Pulmonary artery endothelial cell (primary cell): ENCODE measurements around the gene SH2D3C. TPM values are rescaled to one million over a fixed set of nuclear protein-coding genes. Genes with fewer than 3 reads are reported as not detected.
A peak's percentile ranks its signal among the peaks of the same experiment; 100 is the strongest.
"Not testable (repeated sequence)": the region's sequence is repeated elsewhere in the genome, so short reads cannot be mapped to it uniquely, and the experiment has no call there.

ENCODE experiments used
- DNase-seq: peaks from one replicate; pipeline ENCODE4 v3.0.0-alpha.2; 2011; ENCODE audit warnings: low read depth, low spot score
- total RNA-seq: library from RNA; depleted of rRNA; stranded (reverse); fragments of >200 nt; gene quantifications from 2 replicates; pipeline ENCODE4 v1.2.3, GENCODE V29; 2014

The SH2D3C gene
- total RNA-seq, 1 donor from 2014 or later = 58.3 TPM

DNA sequence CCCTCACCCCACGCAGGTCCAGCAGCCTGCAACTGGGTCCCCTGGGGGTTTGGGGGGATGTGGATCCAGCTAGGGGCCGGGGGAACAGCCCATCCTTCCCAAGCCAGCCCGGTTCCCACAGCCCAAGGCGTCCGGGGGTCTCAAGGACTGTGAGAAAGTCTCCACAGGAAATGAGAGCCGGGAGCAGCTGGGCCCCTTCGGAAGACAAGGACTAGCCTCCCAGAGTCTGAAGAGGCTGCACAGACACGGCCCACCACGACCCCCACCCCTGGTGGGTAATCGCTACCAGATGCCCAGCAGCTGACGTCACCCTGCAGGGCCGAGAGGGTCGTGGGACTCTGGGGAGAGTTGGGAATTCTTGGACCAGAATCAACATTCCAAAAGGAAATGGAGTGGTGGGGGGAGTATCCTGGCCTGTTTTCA is 10.5 kb downstream of the SH2D3C start:
- DNase-seq = peak; percentile 67

DNA sequence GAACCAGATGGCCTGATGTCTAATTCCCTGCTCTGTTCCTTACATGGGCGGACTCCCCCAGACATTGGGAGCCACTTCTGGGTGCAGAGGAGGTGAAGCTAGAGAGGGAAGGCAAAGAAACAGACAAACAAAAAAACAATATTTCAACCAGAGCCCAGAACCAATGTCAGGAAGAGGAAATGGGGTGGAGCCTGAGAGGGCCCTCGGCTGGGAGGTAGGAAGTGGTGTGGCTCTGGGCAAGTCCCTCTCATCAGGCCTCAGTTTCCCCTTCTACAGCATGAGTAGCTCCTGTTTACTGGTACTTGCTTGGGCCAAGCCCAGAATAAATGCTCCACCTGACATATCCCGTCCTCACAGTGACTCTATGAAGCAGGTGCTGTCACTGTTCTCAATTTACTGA is 11.1 kb downstream of the SH2D3C start:
- DNase-seq = no peak

DNA sequence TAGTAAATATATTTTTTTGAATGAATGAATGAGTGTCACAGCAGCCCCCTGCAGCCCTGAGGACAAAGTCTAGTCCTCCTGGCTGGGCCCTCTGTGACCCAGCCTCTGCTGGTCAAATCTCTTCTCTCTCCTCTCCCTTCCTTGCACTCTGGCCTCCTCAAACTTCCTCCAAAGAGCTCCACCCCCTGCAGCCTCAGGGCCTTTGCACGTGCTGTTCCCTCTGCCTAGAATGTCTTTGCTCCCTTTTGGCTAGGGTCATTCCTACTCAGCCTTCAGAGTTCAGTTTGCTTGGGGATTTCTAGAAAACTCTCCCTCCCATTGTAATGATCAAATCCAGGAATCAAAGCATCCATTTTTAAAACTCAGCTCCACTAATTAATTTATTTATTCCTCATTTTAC is 13.0 kb downstream of the SH2D3C start:
- DNase-seq = no peak

DNA sequence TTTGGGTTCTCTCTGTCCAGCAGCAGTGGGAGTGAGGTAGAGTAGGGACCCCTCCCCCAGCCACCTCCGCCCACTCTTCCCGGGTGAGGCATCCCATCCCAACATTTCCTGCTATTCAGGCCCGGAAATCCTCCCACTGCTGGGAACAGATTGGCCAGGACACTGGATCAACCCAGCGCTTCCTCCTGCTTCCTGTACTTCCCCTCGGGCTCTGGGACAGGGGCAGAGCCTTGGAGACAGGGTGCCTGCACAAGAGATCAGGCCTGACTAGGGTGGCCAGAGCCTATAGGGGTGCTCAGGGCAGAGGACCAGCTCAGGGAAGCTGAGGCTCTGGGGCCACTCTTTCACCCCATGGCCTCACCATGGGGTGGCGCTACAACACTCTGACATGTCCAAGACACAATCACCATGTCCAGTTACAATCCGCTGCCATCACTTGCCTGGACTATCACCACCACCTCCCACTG is 14.5 kb downstream of the SH2D3C start:
- peak; percentile 70 for DNase-seq

DNA sequence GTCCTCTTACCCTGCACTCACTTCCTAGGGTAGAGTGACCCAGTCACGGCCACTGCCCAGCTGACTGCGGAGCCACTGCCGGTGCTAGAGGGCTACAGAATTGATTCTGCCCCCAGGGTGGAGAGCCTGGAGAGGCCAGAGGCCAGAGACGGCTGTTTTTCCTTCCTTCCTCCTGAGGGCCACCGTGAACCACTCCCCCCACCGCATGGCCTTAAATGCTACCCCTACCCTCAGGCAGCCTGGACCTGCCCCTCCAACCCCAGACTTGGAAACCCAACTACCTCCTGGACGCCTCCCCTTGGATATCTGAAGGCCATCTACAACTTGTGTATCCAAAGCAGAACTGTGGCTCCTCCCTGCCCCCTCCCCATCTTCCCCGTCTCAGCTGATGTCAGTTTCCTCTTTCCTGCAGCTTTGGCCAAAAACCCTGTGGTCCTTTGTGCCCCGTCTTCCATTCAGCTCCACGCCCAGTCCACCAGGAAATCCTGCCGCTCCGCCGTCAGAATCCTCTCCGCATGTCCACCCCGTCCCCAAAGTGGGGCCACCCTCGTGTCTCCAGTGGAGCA is 16.3 kb downstream of the SH2D3C start:
- DNase-seq = peak; percentile 52

DNA sequence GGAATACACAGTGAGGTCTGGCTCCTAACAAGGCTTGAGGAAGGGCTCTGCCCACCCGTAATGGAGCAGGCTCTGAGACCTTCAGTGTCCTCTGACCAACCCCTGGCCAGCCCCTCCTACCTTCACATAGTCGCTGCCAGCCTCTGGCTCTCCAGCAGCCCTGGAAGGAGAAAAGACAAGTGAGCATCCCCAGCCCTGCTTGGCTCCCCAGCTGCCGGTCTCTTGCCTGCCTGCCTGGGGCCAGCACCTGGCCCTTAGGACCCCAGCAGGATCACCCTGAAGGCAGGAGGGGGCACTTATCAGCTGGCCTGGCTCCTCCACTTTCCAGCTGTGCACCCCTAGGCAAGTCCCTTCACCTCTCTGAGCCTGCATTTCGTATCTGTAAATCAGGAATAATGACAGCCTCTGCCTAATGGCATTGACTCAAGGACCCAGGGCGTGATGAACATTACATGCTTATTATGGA is 16.9 kb downstream of the SH2D3C start:
- DNase-seq = no peak

DNA sequence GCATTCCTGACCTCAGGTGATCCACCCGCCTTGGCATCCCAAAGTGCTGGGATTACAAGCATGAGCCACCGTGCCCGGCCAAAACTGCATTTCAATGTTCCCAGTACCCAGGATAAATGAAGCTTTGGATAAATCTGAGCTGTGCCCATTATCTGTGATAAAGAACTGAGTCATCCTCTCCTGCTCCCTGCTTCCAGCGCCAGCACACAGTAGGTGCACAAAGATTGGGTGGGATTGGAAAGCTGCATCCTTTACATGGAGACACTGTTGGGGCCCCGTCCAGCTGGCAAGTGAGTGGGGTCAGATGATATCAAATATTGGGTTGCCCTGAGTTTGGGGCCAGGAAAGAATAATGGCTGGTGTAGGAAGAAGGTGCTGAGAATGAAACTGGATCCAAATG is 17.4 kb downstream of the SH2D3C start:
- DNase-seq = no peak

DNA sequence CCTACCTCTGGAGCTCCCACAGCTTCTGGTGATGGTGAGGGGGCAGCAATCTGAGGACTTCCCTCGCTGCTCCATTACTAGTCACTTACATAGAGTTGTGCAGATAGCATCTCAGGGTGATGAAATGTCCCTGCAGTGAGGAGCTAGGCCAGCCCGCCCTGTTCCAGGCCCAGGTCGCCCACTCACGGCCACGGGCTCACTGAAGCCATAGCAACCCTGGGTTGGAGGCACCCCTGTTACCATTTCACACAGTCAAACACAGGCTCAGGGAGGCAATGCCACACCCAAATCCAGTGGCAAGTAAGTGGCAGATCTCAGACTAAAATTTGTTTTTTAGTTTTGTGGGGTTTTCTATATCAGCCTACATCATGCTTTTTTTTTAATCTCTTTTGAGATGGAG is 19.6 kb downstream of the SH2D3C start:
- DNase-seq = no peak

DNA sequence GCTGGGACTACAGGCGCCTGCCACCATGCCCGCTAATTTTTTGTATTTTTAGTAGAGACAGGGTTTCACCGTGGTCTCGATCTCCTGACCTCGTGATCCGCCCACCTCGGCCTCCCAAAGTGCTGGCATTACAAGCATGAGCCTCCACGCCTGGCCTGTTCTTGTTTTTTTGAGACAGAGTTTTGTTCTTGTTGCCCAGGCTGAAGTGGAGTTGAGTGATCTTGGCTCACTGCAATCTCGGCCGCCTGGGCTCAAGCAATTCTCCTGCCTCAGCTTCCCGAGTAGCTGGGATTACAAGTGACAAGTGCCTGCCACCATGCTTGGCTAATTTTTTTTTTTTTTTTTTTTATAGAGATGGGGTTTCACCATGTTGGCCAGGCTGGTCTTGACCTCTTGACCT is 21.7 kb downstream of the SH2D3C start:
- not testable (repeated sequence) for DNase-seq

DNA sequence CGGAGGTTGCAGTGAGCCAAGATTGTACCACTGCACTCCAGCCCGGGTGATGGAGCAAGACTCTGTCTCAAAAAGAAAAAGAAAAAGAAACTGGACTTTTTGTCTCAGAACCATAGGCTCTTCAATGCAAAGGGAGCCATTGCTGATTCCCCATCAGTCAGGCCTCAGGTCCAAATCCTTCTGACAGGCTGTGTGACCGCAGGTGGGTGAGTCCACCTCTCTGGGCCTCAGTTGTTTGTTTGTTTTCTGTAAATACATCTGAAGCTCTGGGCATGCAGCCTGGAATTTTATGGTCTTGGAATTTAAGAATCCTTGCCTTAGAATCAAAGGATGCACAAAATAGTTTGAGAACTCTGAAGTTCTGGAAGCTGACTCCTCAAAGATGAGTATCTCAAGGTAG is 22.2 kb downstream of the SH2D3C start:
- no peak for DNase-seq

DNA sequence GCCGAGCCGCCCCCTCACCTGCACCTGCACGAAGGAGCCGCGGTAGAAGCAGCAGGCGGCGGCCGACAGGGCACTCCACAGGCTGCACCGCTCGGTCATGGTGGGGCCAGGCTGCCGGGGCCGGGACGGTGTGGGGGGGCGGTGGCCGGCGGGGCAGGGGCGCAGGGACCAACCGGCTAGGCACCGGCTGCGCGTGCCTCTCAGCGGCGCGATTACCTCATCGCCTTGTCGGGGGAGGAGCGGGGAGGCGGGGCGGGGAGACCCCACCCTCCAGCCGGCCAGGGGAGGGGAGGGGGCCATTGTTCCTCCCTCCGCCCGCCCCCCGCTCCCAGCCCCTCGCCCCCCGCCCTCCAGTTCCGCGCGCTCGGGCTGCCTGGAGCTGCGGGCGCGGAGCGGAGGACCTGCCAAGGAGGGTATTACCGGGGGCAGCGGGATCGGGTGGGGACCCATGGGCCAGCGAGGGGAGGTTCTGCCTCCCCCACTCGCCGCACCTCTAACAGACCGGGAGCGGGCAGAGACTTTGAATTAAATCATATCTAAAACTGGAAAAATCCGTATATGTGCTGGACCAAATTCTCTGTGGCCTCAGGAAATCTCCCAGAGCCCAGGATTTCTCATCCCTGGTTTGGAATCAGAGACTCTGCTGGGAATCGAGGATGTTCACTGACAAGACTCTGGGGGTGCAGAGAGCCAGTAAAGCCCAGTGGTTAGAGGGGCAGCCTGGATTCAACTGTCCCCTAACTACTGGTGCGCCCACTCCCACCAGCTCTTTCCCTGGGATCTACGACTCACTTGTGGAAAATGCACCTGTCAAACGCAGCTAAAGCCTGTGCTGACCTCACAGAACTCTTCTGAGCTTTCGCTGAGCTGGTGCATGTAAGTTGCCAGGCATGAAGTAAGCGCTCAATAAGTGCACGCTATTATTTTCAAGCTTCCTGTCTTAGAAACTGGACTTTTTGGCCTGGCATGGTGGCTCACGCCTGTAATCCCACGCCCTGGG is 23.1 kb downstream of the SH2D3C start:
- no peak for DNase-seq

DNA sequence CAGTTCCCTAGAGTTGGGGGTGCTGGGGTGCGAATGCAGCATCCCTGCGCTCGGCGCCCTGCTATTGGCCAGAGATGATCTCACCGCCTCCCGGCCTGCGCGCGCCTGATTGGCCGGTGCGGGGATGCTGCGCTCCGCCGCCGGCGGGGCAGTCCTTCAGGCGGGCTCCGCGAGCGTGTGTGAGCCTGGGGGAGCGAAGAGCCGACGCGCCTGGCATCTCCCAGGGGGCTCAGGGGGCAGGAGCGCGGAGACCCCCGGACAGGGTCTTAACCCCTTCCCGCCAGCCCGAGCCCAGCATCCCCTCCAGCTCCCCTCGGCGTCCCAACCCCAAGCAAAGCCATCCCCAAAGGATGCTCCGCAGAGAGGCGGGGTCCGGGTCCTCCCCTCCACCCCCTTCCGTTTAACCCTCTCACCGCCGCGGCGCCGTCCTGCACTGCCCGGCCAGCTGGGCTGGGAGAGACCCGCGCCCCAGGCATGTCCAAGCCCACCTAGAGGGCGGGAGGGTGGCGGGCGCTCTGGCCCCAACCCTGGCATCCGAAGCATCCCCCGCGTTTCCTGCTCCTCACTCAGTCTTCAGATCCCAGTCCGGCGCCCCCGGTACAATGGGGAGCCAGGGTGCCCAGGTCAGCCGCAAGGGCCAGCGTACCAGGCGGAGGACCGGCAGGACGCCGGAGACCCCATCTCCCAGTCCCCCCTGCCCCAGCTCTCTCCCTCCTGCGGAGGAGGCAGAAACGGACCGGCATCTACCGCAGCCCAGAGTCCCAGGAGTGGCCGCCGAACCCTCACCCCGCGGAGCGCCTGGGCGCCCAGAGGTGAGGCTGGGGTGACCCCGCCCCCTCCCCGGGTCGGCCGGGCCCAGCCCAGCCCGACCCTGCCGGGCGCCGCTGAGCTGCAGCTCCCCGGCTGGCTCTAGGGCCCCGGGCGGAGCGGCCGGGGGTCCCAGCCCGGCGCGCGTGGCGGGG is 24.1 kb downstream of the SH2D3C start:
- DNase-seq = no peak

DNA sequence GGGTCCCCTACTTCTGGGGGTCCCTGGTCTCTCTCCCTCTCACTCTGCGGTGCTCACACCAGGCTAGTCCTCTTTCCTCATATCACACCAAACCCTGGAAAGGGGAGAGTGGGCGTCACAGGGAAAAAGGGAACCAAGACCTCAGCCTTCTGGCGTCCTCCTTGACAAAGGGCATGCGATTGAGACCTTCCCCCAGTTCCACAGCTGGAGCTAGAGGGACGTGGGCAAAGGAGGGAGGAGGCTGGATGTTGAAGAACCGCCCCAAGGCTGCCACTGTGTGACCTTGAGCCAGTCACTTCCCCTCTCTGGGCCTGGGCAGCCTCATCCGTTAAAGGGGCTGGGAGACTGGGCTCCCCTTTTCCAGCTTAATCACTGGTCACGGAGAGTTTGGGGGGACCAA is 24.8 kb downstream of the SH2D3C start:
- DNase-seq = no peak

DNA sequence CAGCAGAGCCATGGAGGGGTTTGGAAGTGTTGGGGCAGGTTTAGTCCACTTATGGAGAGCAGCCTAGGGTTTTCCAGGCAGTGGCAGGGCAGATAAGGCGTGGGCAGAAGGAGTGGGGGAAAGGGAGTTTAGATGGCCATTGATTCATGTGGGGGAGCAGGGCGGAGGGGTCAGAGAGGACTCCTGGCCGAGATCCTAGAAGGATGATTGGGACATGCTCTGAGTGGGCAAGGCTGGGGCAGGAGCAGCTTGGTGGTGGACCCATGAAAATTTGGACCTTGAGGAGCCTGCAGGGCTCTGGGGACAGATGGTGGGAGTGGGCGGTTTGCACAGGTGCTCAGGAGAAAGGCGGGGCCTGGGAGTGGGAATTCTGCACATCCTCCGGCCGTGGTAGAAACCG is 25.3 kb downstream of the SH2D3C start:
- DNase-seq = no peak

DNA sequence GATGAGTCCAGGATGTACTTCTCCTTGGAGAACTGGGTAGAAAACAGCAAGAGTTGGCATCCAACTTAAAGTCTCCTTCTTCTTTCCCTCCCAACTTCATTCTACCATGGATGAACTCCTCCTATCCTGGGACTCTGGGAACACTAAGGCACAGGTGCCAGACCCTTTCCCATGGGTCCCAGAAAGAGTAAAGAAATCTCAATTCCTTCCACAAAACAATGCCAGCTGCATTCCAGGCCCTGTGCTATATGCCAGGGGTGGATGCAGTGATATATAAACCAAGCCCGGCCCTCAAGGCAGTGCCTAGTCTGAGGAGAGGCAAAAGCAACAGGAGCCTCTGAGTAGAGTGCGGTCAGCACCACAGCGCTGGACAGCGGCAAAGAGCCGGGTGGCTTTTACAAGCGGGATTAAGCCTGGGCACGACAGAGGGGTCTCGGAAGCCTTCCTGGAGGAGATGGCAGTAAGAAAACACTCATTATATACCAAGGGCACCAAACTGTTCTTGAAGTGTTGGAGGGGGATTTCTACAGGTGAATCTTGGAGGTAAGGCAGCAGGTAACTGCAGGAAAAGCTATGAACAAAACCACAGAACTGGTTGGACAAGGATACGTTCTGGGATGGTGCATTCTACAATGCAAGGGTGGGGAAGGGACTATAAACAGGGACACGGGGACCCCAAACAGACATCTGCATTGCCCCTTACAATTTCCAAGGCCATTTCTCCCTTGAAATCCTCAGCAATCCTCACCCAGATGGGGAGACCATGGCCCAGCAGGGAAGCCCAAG is 27.0 kb downstream of the SH2D3C start:
- DNase-seq = no peak

DNA sequence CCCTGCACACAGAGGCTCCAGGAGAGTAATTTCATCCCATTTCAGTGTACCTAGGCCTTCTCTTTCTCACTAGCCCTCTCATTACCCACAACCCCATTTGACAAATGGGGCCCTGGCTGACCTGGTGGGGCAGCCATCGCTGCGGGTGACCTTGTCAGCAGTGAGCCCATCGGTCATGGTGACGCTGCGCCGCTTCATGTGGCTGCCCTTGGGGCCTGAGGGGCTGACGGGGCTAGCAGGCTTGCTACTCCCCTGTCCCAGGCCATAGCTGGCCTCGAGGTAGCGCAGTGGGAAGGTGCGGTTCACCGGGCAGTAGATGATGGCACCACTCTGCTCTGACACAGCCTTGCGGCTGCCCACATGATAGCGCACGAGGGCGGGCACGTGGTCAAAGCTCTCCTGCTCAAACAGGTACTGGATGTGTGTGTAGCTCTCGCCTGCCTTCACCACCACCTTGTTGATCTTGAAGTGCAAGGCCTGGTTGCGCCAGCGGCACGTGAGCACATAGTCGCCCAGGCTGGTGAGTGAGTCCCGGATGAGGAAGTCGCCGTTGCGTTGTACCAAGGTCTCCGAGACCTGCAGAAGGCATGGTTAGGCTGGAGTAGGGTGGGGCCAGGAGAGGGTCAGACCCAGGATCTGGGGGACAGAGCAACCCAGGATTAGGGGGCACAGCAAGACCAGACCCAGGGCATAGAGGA is 29.2 kb downstream of the SH2D3C start:
- DNase-seq = no peak

DNA sequence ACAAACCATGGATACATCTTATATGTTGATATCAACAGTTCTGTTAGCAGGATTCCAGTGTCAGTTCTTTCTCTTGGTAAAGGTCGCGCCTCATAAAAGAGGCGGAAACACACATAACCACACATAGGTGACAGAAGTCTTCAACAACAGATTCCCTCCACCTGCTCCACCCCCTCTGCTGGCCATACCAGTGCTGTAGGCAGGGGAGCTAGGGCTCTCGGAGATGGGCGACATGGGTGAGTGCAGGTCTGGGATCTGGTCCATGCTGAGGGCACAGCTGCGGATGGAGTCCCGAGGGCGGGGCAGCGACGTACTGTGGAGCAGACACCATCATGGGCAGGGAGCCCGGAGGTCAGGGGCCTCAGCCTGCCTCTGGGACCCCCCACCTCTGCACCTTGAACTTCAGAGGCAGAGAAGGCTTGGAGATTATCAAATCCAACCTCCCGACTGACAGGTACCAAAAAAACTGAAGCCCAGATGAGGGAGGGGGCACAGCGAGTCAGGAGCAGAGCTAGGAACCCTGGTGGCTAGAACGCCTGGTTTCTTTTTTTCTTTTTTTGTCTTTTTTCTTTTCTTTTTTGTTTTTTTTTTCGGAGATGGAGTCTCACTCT is 31.4 kb downstream of the SH2D3C start:
- no peak for DNase-seq

DNA sequence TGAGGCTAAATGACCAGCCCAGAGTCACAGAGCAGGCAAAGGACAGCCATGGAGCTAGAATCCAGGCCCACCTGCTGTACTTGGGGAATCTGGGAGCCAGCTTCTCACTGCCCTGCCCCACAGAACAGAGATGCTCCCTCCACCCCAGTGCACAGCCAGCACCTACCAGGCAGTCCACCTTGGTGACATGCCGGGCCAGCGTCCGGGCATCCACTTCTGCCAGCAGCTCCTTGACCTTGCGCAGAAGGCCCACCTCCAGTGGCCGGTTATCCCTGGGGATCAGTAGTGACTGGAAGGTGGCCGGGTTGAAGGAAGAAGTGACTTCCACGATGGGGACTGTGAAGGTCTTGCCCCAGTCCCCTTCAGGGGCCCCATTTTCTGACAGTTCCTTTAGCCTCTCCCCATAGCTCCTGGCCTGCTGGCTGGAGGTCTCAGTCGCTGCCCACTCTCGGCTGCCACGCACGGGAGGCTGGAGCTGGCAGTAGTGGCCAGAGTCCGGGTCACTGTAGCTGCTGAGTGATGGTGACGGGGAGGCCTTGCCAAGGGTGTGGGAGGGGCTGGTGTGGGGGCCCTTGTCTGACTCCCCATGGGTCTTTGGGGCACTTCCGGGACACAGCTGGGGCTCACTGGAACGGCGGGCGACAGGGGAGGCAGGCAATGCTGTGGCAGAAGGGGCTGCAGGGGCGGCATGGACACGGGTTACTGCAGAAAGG is 33.9 kb downstream of the SH2D3C start:
- DNase-seq = no peak
